HG03457 (cell line): ENCODE results near the gene ADGRL1.

Experiments
- ATAC-seq: cut with Tn5 transposase; IDR thresholded peaks from one replicate; pipeline ENCODE4 v1.9.1; 2021; ENCODE audit warnings: moderate number of reproducible peaks; ENCODE audit not compliant: unreplicated experiment

ADGRL1 gene

GRCh38 chr19:14145381-14145780, 60.6 kb downstream of the ADGRL1 start:
- ATAC-seq: no peak

DNA sequence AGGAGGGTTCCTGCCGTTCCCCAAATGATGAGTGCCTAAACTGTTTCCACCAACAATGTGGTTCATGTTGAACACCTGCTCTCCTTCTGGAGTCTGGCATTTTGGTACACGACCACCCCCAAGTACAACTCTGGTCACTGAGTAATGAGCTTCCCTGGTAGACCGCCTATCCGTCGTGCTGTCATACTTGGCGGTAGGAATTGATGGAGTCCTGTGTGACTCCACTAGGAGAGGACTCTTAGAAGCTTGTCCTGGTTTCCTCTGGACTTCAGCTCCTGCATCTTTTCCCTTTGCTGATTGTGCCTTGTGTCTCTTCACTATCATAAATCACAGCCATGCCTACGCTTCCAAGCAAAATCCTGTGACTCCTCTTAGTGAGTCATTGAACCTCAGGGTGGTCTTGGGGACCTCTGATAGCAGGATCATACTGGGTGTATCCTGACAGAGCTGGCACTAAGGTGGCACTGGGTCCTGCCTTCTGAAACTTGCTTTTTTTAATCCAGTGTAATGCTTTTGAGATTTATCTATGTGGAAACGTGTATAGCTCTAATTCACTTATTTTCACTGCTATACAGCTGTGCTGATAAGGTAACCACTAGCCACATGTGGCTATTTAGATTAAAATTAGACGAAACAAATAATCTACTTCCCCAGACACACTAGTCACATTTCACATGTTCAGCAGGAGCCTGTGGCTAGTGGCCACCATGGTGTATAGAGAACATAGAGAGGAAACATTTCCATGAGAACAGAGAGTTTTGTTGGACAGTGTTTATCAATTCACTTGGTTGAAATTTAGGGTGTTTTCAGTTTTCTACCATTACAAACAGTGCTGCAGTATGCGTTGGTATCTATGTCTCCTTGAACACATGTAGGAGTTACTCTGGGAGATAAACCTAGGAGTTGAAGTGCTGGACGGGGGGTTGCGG, 63.4 kb downstream of the ADGRL1 start:
- no peak for ATAC-seq

DNA sequence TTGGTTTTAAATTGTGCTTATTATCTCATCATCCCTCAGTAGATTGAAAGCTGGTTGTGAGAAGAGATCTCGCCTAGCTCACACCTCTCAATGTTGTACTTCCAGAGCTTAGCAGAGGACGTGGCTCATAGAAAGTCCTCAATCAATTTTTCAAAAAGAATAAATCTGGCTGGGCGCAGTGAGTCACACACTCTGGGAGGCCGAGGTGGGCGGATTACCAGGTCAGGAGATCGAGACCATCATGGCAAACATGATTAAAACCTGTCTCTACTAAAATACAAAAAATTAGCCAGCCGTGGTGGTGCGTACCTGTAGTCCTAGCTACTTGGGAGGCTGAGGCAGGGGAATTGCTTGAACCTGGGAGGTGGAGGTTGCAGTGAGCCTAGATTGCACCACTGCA, 64.9 kb downstream of the ADGRL1 start:
- ATAC-seq: no peak

- ATAC-seq: no peak
These were observed 66.0 kb downstream of the ADGRL1 start for GRCh38 chr19:14139944-14140343.

- ATAC-seq: no peak
These were observed 67.2 kb downstream of the ADGRL1 start for GRCh38 chr19:14138576-14139265.

GRCh38 chr19:14136509-14137281, 69.3 kb downstream of the ADGRL1 start, which contains the start of gene ASF1B:
TSS of gene ASF1B (minus strand) at chr19:14136589. CDS start at chr19:14136456, 133 bp downstream.
- peak; percentile 70 for ATAC-seq

DNA sequence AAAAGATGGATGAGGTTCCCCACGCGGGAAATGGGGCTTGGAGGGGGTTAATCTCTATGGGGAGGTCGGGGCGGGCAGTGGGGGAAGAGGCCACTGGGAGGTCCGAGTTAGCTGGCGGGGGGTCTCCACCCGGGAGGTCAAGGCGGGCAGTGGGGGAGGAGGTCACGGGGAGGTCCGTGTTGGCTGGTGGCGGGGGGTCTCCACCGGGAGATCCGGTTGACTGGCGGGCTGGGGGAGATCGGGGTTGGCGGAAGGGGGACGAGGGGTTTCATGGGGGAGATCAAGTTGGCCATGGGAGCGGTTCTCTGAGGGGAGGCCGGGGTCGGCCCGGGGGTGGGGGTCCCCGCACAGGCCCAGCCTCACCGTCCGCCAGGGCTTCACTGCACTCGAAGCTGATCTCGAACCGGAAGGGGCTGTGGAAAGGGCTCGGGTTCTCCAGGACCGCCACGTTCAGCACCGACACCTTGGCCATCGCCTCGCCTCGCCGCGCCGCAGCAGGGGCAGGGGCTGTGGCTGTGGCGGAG, 69.9 kb downstream of the ADGRL1 start:
- no peak for ATAC-seq

- ATAC-seq: no peak
These were observed 70.6 kb downstream of the ADGRL1 start for GRCh38 chr19:14135355-14135754.

DNA sequence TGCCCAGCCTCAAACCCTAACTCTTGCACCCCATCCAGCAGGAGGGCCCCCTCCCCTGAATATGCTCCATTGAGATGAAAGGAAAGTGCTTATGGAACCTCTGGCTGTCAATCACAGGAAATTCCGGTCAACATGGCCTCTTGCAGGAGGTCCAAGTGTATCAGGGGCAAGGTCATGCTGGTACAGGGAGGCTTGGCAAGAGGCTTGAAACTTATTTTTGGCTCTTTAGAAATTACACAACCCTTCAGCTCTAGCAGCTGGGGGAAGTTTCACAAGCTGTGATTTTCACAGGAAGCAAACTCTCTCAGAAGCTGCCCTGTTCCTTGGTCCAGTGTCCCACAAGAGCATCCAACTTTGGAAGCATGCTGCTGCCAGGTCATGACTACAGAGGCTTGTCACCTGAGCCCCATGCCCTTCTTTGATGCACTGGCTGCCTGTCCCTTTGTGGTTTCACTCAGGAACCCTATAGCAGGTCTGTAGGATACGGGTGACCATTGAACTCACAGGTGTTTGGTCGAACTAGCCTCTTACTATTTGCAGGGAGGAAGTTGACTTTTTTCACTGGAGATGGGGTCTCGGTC, 78.0 kb downstream of the ADGRL1 start:
- ATAC-seq: no peak

- no peak for ATAC-seq
These were observed 78.8 kb downstream of the ADGRL1 start for GRCh38 chr19:14127176-14127575.

DNA sequence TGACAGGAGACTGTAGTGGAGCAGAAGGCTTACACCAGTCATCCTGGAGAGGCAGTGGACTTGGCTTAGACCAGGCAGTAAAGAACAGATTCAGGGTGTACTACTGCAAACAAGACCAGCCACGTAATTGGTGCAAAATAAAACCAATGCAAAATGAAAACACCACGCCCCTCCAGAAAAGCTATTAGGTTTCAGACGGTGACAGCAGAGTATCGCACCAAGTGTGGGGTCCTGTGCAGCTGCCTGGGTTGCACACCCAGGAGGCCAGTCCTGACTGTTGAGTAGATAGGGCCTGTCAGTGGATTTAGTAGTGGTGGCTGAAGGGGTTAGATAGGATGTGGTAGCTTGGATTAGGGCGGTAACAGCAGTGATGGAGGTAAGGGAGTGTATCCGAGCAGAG, 83.0 kb downstream of the ADGRL1 start:
- ATAC-seq: no peak

DNA sequence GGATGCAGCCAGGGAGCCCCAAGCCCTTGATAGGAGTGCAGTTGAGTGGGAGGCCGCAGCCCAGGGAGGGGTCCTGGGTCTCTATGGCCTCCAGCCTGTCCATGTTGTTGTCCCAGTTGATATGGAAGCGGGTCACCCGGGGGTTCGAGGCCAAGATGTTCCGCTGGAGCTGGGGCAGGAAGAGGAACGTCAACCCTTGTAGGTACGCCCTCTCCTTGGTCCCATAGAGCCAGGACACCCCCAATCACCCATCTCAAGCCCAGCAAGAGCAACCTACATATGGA, 85.5 kb downstream of the ADGRL1 start:
- no peak for ATAC-seq

GRCh38 chr19:14119644-14120496, 86.1 kb downstream of the ADGRL1 start:
- ATAC-seq: no peak

DNA sequence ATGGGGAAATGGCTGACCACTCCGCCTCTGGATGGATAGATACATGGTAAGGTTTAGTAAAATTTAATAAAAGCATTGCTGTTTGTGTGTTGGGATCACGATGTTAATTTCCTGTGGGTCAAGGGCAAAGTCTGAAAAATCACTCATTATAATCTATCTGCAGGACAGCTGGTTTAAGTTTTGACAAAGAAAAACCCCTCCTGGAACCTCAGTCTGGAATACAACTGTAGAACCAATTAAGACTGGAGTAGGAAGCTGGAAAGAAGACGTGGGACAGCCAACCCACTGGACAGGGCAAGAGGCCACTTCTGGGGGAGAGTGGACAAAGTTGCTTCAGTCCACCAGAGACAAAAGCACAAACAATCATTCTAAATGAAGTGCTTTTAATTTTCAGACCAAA, 86.8 kb downstream of the ADGRL1 start:
- no peak for ATAC-seq

GRCh38 chr19:14118165-14119051, 87.6 kb downstream of the ADGRL1 start:
- ATAC-seq: peak; percentile 26

- ATAC-seq: peak; percentile 71
These were observed 88.3 kb downstream of the ADGRL1 start, which contains the start of gene PRKACA for GRCh38 chr19:14117668-14118164. TSS of gene PRKACA (minus strand) at chr19:14117762. CDS start at chr19:14117547, 215 bp downstream.

- peak; percentile 9 for ATAC-seq
These were observed 88.9 kb downstream of the ADGRL1 start for GRCh38 chr19:14116918-14117578.

GRCh38 chr19:14116525-14116917, 89.4 kb downstream of the ADGRL1 start:
- ATAC-seq: no peak
